Activated CD8-positive, alpha-beta memory T cell treated with anti-CD3 and anti-CD28 coated beads, Interleukin-2, amount 50 U/mL, for 1 hour (primary cell): Measurements from ENCODE around the gene CCDC179.
A peak's percentile ranks its signal among the peaks of the same experiment; 100 is the strongest.

ENCODE experiments used
- DNase-seq: peaks from one replicate; pipeline ENCODE4 v3.0.0-alpha.2; 2020; ENCODE audit errors: extremely low read depth

Gene CCDC179

GRCh38 chr11:22860241-22860640, at the start of gene CCDC179:
Gene CCDC179, minus strand, starts transcription at chr11:22860474. Its CDS starts 53 bp downstream, at chr11:22860421.
- DNase-seq = no peak

- DNase-seq = no peak
Measured at GRCh38 chr11:22903782-22904181, 43.5 kb upstream of the CCDC179 start.

- DNase-seq = no peak
Measured at GRCh38 chr11:22901603-22902002, 41.3 kb upstream of the CCDC179 start.

- no peak for DNase-seq
Measured at GRCh38 chr11:22900764-22901486, 40.7 kb upstream of the CCDC179 start.

GRCh38 chr11:22898036-22898435, 37.8 kb upstream of the CCDC179 start:
- no peak for DNase-seq

- no peak for DNase-seq
Measured at GRCh38 chr11:22890227-22890626, 30.0 kb upstream of the CCDC179 start.

- DNase-seq = no peak
Measured at GRCh38 chr11:22884217-22884616, 23.9 kb upstream of the CCDC179 start.

- DNase-seq = no peak
Measured at GRCh38 chr11:22879630-22880029, 19.4 kb upstream of the CCDC179 start.

- DNase-seq = no peak
Measured at GRCh38 chr11:22878604-22879003, 18.3 kb upstream of the CCDC179 start.

GRCh38 chr11:22878039-22878438, 17.8 kb upstream of the CCDC179 start:
- no peak for DNase-seq

- DNase-seq = peak; percentile 10
Measured at GRCh38 chr11:22875869-22876473, 15.7 kb upstream of the CCDC179 start.

GRCh38 chr11:22869325-22869724, 9.1 kb upstream of the CCDC179 start:
- no peak for DNase-seq

- no peak for DNase-seq
Measured at GRCh38 chr11:22859756-22860155, 518 bp downstream of the CCDC179 start.

- DNase-seq = no peak
Measured at GRCh38 chr11:22851477-22851876, 8.8 kb downstream of the CCDC179 start.

- DNase-seq = no peak
Measured at GRCh38 chr11:22846726-22847125, 13.5 kb downstream of the CCDC179 start.

- no peak for DNase-seq
Measured at GRCh38 chr11:22832315-22833015, 27.8 kb downstream of the CCDC179 start.

GRCh38 chr11:22830082-22830414, 30.2 kb downstream of the CCDC179 start:
- no peak for DNase-seq

GRCh38 chr11:22829231-22830081, 30.8 kb downstream of the CCDC179 start, which contains the start of gene SVIP:
Gene SVIP, minus strand, starts transcription at chr11:22829801. Its CDS starts 53 bp downstream, at chr11:22829748.
- peak; percentile 84 for DNase-seq

- no peak for DNase-seq
Measured at GRCh38 chr11:22828373-22828772, 31.9 kb downstream of the CCDC179 start.

GRCh38 chr11:22822203-22822602, 38.1 kb downstream of the CCDC179 start:
- no peak for DNase-seq

GRCh38 chr11:22809893-22810292, 50.4 kb downstream of the CCDC179 start:
- DNase-seq = no peak
